Right lobe of liver (tissue), 6 donors: Measurements from ENCODE around the gene ICOSLG. TPM values are rescaled to one million over a fixed set of nuclear protein-coding genes. Genes with fewer than 3 reads are reported as not detected.
A peak's percentile ranks its signal among the peaks of the same experiment; 100 is the strongest.
"Not testable (repeated sequence)": the region's sequence is repeated elsewhere in the genome, so short reads cannot be mapped to it uniquely, and the experiment has no call there.

Experiments used
- ATAC-seq, 4 donors: fragments of 200-7000 bp; cut with Tn5 transposase; one replicate each; pipeline ENCODE4 v1.9.1; 2020; ENCODE audit warnings: mild to moderate bottlenecking in 4 of 4, moderate library complexity in 4 of 4
- DNase-seq, 3 donors: peaks; one replicate each; pipeline ENCODE4 v3.0.0-alpha.2; 2020
- H3K27ac ChIP-seq, 3 donors: fragments of 200-600 bp; one replicate each; pipeline ENCODE4 v1.8.0; 2022
- H3K27me3 ChIP-seq, 2 donors: fragments of 200-600 bp; one replicate each; pipeline ENCODE4 v1.8.0; 2022
- H3K36me3 ChIP-seq, 4 donors: fragments of 200-600 bp; sonication (generic) in 1 of 4; one replicate each; pipeline versions ENCODE4 v1.5.1 to v1.8.0; 2017 to 2022; ENCODE audit warnings: control low read depth in 1 of 4
- H3K4me1 ChIP-seq, 4 donors: fragments of 200-600 bp; sonication (generic) in 1 of 4; one replicate each; pipeline versions ENCODE4 v1.5.1 to v1.8.0; 2017 to 2022; ENCODE audit warnings: control low read depth in 1 of 4
- H3K4me3 ChIP-seq, 3 donors: fragments of 200-600 bp; one replicate each; pipeline ENCODE4 v1.8.0; 2022
- H3K9me3 ChIP-seq, 4 donors: fragments of 200-600 bp; sonication (generic) in 1 of 4; one replicate each; pipeline versions ENCODE4 v1.5.1 to v1.8.0; 2017 to 2022; ENCODE audit warnings: control low read depth in 1 of 4
- CTCF ChIP-seq, 4 donors: fragments of 200-600 bp in 3 of 4; fragments of 450-650 bp in 1 of 4; IDR thresholded peaks; one replicate each; pipeline versions ENCODE4 v1.5.1 to v1.8.0; 2016 to 2022; ENCODE audit warnings: antibody characterized with exemption in 4 of 4, mild to moderate bottlenecking in 2 of 4
- POLR2A ChIP-seq: fragments of 450-650 bp; IDR thresholded peaks from one replicate; pipeline ENCODE4 v1.6.1; 2017; ENCODE audit warnings: antibody characterized with exemption, mild to moderate bottlenecking
- WGBS: methylation state at CpG from one replicate; pipeline ENCODE4 v1.1.6; 2018; ENCODE audit warnings: low coverage, low lambda C conversion rate; ENCODE audit not compliant: insufficient coverage; ENCODE audit errors: missing lambda C conversion rate; 5-methylcytosine and 5-hydroxymethylcytosine counted together
- intact Hi-C, 2 donors: fragments of 100-400 bp; cut with DNase I; formaldehyde crosslinking; loops; one replicate each; pipeline versions ENCODE4 v1.11.2 to v1.14.1; 2022
- total RNA-seq, 6 experiments: library from RNA; depleted of rRNA in 2 of 6; stranded (reverse); fragments of >200 nt in 2 of 6; fragmentation: NEBNext Ultra II Directional in 3 of 6; extraction: Animal tissue kit (Norgen Biotek cat#: 25700) in 3 of 6; gene quantifications; one replicate each; pipeline versions ENCODE4 v1.1.0 to v1.2.4, GENCODE V29; 2016 to 2023
- donor health status: DM: no; HTN: yes; CAD: no.
- donor health status: DM: no; HTN: no; CAD: no.
- donor health status: DM: no; HTN: no; CAD: no.
- donor health status: DM: no; HTN: yes; CAD: no.
- donor health status: DM: no; HTN: yes; CAD: no.

ICOSLG gene
- total RNA-seq, 6 experiments from 2014 or later: 1.1 to 2.7 (median 1.7) TPM

DNA sequence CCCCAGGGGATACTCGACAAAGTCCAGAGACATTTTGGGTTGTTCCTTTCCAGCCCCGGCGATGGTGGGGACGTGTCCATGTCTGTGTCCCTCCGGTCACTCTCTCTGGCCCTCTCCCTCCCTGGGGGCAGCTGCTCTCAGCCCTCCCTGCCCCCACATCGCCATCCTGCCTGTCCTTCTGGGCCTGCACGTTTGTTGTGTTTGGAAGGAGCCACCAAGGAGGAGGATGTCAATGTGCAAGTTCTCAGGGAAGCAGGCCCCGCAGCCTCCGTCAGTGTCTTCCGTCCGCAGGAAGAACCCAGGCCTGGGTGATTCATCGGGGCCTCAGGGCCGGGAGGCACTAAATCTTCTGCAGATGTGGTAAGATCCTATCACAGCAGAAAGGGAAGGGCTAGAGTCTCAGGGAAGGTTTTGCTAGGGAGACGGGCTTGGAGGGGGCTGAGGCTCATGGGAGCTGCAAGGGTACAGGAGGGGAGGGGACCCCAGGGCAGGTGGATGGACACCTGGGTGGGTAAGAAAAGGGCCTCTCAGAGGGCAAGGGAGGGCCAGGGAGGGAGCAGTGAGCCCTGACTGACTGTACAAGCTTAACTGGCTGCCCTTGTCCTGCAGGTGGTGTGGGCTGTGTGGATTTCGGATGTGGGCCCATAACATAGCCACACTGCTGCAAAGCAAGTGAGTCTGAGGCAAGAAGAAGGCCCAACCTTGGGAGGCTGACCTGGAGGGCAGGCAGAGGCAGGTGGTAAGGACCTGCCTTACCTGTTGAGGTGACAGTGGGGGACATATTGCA lies 32.7 kb downstream of the ICOSLG start:
- H3K4me3 ChIP-seq, intact Hi-C loops, H3K36me3 ChIP-seq, H3K27ac ChIP-seq, H3K27me3 ChIP-seq, DNase-seq, H3K4me1 ChIP-seq, H3K9me3 ChIP-seq: not testable (repeated sequence)
- no CpG with 5 or more reads among the region's 15 CpGs for WGBS
- peak; percentile 50 to 79 (median 62) for ATAC-seq

DNA sequence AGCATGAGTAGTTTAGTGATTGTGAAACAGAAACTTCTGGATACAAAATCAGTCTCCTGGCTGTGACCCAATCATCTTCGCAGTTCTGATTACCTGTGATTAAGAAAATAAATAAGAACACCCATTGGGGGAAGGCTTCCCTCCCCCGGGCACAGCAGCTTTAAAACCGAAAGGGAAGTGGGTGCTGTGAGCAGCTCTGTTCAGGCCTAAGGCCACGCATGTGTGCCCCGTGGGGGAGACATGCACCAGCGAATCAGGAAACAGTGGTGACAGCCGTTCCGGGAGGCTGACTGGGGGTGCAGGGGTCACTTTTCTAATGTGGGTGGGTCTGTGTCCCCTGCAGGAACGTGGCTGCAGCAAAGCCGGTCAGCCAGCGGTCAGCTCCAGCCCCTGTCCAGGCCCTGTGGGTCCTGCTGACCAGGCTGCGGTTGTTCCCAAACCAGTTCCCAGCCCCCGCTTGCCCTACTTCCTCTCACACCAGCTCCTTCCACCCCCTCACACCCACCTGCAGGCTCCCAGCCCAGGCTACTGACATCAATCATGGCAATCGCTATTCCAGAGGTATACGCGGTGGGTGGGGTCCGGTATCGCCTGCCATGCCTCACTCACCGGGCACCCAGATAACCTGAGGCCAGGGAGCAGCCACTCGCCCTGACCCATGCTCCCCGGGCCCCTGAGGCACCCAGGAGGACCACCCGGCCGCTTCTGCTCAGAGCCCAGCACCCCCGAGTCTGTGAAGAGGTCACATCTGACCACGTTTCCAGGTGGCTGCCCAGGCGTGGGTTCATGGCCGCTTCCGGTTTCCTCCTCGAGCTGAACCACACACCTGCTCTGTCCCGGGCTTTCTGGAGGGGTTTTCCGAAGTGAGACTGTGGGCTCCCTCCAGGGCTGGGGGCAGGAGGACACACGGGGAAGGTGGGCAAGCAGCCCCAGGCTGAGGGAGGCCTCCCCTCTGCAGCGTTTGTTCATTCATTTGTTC lies 33.8 kb downstream of the ICOSLG start:
- no CpG with 5 or more reads among the region's 33 CpGs for WGBS
- intact Hi-C loops, H3K4me1 ChIP-seq, H3K4me3 ChIP-seq, DNase-seq, H3K9me3 ChIP-seq, H3K36me3 ChIP-seq, H3K27ac ChIP-seq, H3K27me3 ChIP-seq: not testable (repeated sequence)
- peak; percentile 40 to 71 (median 57) for ATAC-seq

GRCh38 chr21:44206187-44206586 lies 34.6 kb downstream of the ICOSLG start:
- ATAC-seq, intact Hi-C loops, H3K4me1 ChIP-seq, H3K36me3 ChIP-seq, H3K9me3 ChIP-seq, H3K27me3 ChIP-seq, H3K4me3 ChIP-seq, H3K27ac ChIP-seq, DNase-seq: not testable (repeated sequence)
- WGBS: no CpG with 5 or more reads among the region's 24 CpGs

DNA sequence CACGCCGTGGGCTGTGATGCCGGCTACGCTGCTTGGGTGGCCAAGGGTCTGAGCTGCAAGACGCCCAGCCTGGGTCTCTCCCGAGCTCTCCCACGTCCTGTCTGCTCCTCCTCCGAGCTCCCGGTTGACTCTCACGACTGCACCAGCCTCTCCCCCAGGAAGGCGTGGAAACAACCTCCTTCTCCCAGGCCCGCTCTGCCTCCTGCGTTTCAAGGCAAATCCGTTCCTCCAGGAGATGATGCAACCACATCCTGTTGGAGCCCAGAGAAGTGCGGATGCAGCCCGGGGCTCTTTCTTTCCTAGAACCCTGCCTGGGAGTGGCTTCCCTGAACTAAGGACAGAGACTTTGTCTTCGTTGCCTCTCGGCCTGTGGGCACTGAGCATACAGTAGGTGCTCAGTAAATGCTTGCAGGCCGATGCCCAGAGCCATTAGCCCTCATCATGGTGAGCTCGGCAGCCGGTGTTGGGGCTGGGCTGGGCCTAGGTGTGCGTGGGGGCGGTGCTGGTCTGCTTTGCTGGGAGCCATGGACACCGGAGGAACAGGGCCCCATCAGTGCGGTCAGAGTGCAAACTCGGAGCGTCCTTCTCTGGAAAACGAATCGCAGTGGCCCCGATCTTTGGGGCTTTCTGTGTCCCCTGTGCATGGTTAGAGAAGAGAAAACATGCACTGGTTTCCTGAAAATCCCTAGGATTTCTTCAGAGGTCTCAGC lies 38.0 kb downstream of the ICOSLG start:
- H3K27ac ChIP-seq, H3K27me3 ChIP-seq, H3K4me3 ChIP-seq, H3K9me3 ChIP-seq, intact Hi-C loops, DNase-seq, H3K4me1 ChIP-seq, H3K36me3 ChIP-seq: not testable (repeated sequence)
- WGBS: no CpG with 5 or more reads among the region's 30 CpGs
- peak in 2 of 4 donors; percentile 40 to 65 for ATAC-seq

DNA sequence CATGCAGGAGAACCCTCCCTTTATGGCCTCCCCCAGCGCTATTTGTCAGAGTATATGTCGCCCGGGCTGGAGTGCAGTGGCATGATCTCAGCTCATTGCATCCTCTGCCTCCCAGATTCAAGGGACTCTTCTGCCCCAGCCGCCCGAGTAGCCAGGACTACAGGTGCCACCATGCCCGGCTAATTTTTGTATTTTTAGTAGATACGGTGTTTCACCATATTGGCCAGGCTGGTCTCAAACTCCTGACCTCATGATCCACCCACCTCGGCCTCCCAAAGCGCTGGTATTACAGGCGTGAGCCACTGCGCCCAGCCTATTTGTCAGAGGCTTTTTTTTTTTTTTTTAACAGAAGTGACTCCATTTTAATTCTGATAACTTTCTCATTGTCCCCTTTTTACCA lies 40.7 kb downstream of the ICOSLG start:
- intact Hi-C loops, H3K27ac ChIP-seq, H3K9me3 ChIP-seq, H3K27me3 ChIP-seq, H3K4me3 ChIP-seq, ATAC-seq, H3K4me1 ChIP-seq, H3K36me3 ChIP-seq: not testable (repeated sequence)
- 87% methylated on average over 4 of the region's 11 CpGs for WGBS
- DNase-seq: peak in 1 of 3 donors; percentile 21

- Histone ChIP-seq H3K36me3 (no peaks in the 10 kb centered on the region), H3K27me3 (no peaks in the 10 kb centered on the region), H3K9me3 (no peaks in the 10 kb centered on the region), H3K27ac (no peak overlapping the region), H3K4me3 (no peak overlapping the region), H3K4me1 (no peaks in the 10 kb centered on the region)
- no peak for TF ChIP-seq CTCF (IDR thresholded peaks at IDR 0.05)
- no peak for TF ChIP-seq POLR2A
- ATAC-seq (no peak), DNase-seq (peak in 1 of 3 donors; percentile 11)
- WGBS: 64% methylated on average over 10 of the region's 15 CpGs
- intact Hi-C loops: no loop called here
Observed at GRCh38 chr21:44199448-44199847, 41.3 kb downstream of the ICOSLG start.

GRCh38 chr21:44197156-44197516 lies 43.6 kb downstream of the ICOSLG start:
- intact Hi-C loops, H3K27ac ChIP-seq, H3K4me3 ChIP-seq, H3K36me3 ChIP-seq, H3K27me3 ChIP-seq, H3K4me1 ChIP-seq, H3K9me3 ChIP-seq: not testable (repeated sequence)
- no CpG with 5 or more reads among the region's 21 CpGs for WGBS
- ATAC-seq (peak in 1 of 4 donors; percentile 10), DNase-seq (peak in 1 of 3 donors; percentile 44)

DNA sequence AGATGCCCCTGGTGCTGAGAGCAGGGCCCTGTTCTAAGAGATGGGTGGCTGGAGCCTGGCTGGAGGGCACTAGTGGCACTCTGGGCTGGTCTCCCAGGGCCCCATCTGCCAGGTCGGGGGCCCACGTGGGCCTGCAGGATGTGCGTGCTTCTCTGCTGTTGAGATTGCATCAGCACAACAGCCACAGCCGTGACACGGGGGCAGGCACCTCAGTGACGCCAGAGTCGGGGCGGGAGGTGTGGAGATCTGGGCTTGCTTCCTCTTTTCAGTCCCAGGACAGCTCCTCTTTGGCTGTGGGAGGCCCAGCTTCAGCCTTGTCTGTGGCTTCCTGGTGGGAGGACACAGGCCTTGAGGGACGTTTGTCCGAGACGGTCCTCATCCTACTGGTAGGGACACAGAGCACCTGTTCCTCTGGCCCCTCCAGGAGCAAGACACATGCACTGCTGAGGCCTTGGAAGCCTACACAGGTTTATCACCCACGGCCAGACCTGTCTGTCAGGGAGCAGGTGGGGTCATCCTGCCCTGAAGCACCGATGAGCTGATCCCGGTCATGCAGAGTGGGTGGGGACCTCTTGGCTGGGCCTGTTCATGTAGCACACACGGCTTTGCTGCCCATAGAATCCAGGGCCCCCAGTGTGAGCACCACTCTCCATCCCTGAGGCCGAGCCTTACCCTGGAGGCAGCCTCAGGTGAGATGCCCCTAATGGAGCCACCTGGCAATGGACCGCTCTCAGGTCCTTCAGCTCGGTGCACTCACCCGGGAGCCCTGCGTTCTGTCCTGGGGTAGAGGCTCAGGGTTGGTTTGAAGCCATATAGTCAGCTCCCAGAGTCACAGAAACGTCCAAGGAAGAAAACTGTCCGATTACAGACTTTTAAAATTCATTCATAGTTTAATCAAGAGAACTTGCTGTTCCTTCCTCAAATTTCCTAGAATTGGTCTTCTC lies 44.3 kb downstream of the ICOSLG start:
- 55% methylated on average over 4 of the region's 22 CpGs for WGBS
- DNase-seq (peak in 2 of 3 donors; percentile 56 to 80), ATAC-seq (peak; percentile 56 to 89 (median 62))
- H3K27ac ChIP-seq, H3K4me3 ChIP-seq, H3K27me3 ChIP-seq, intact Hi-C loops, H3K36me3 ChIP-seq, H3K9me3 ChIP-seq, H3K4me1 ChIP-seq: not testable (repeated sequence)

DNA sequence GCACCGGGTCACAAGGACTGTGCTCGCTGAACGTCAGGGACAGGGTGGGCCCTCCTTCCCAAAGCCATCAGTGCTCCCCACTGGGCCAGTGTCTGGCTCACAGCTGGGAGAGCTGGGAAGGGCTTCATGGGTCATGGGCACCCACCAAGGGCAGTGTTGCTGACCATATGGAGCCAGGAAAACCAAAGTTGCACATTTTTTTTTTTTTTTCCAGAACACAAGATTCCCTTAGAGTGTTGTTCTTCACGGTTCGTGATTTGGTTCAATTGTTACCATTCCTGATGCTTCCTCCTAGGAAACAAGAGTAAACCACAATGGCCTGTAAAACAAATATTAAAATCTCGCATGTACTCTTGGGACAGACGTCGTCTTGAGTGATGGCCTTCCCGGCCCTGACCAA lies 45.9 kb downstream of the ICOSLG start:
- H3K9me3 ChIP-seq, H3K36me3 ChIP-seq, ATAC-seq, H3K27ac ChIP-seq, H3K4me1 ChIP-seq, H3K27me3 ChIP-seq, H3K4me3 ChIP-seq, DNase-seq, intact Hi-C loops: not testable (repeated sequence)
- no CpG with 5 or more reads among the region's 9 CpGs for WGBS
